ENCODE measurements around the gene CDK16. TPM values are rescaled to one million over a fixed set of nuclear protein-coding genes. Genes with fewer than 3 reads are reported as not detected.

CDK16 gene
- total and polyA plus RNA-seq, 2 of the 13 experiments (the other 11 are each of a cell fraction or from before 2014, with no cell fraction given), result 64.5 to 225 TPM

DNA sequence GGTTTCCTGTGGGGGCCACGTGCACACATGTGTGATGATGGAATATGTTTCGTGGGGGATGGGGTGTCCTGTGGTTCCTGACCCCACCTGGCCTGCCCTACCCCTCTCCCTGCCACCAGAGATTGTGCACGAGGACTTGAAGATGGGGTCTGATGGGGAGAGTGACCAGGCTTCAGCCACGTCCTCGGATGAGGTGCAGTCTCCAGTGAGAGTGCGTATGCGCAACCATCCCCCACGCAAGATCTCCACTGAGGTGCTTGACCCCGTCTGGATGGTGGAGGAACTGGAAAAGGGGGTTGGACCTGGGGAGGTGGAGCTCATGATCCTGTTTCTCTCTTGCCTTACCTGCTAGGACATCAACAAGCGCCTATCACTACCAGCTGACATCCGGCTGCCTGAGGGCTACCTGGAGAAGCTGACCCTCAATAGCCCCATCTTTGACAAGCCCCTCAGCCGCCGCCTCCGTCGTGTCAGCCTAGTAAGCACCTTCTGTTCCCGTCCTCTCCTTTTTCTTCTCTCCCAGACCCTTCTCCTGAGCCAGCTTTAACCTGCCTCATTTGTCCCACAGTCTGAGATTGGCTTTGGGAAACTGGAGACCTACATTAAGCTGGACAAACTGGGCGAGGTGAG lies 5.9 kb downstream of the CDK16 start:
- FAIRE-seq (no peak), ATAC-seq (no peak), DNase-seq (ENCODE audit: low spot score) (no peak)
- POLR2A ChIA-PET, result no interaction called here
- H3K9ac ChIP-seq (ENCODE audit: insufficient read depth, low read depth, low read length), result no peak overlapping the region
- CTCF ChIA-PET (ENCODE audit: low intra/inter-chr PET ratio, low total read pairs), result no interaction called here
- H3K9me3 ChIP-seq (ENCODE audit: low read length), result no peaks in the 10 kb centered on the region
- no peak overlapping the region for H2AFZ ChIP-seq (ENCODE audit: low read length)
- no peaks in the 10 kb centered on the region for H3K27me3 ChIP-seq (ENCODE audit: control insufficient read depth in 1 of 2, insufficient read depth in 2 of 2, low read length in 2 of 2)
- intact Hi-C loops (cut with micrococcal nuclease; ENCODE audit: unreplicated experiment) (no loop called here), in situ Hi-C loops (cut with HindIII; ENCODE audit: extremely low pct_ligation_motif_present, low pct_unique_long_range_greater_than_20kb) (no loop called here)
- H3K4me2 ChIP-seq (ENCODE audit: low read depth, low read length), result no peak overlapping the region
- no peak overlapping the region for H3K27ac ChIP-seq (ENCODE audit: extremely low read length, insufficient read depth, low read length)
- BruUV-seq (replicated peaks), result no TSS peak
- peaks cover 11 to 41% of the 10 kb centered on the region in 2 experiments; a peak in 4 of 5 replicates for H3K36me3 ChIP-seq (replicated peaks in 1 of 2; ENCODE audit: control insufficient read depth in 1 of 2, insufficient read depth in 2 of 2, low read length in 2 of 2)
- peaks cover 21% of the 10 kb centered on the region for H4K20me1 ChIP-seq (ENCODE audit: insufficient read depth, low read length)
- peaks cover 29% of the 10 kb centered on the region for H3K79me2 ChIP-seq (ENCODE audit: insufficient read depth, low read length)
- 99% methylated on average over 7 of the region's 17 CpGs for WGBS (ENCODE audit: low lambda C conversion rate)
- peaks cover 20% of the 10 kb centered on the region for H3K4me1 ChIP-seq (ENCODE audit: insufficient read depth, low read length)
- no peak overlapping the region for H3K4me3 ChIP-seq (replicated peaks in 1 of 3; ENCODE audit: insufficient read depth in 1 of 3, low read depth in 2 of 3, low read length in 3 of 3)
- TF ChIP-seq RBM22 (optimal IDR thresholded peaks at IDR 0.05; ENCODE audit: low read length), result no peak
- TF ChIP-seq TIGD3 (CRISPR knock-in tag; IDR thresholded peaks at IDR 0.05; ENCODE audit: borderline replicate concordance), result no peak
- TF ChIP-seq ONECUT2 (CRISPR knock-in tag; IDR thresholded peaks at IDR 0.05), result no peak
- no peak for TF ChIP-seq ZSCAN30 (CRISPR knock-in tag; IDR thresholded peaks at IDR 0.05)
- TF ChIP-seq POLR2AphosphoS2 (IDR thresholded peaks at IDR 0.05; ENCODE audit: low read depth, low read length), result no peak
- no peak for TF ChIP-seq ZNF792 (CRISPR knock-in tag; IDR thresholded peaks at IDR 0.05)
- no peak for TF ChIP-seq HNRNPK (IDR thresholded peaks at IDR 0.05; ENCODE audit: low read depth, low read length, poor library complexity, severe bottlenecking)
- TF ChIP-seq MAFK (conservative IDR thresholded peaks at IDR 0.05 in 1 of 2, IDR thresholded peaks at IDR 0.05 in 1 of 2; ENCODE audit: low read length in 2 of 2), result no peak
- TF ChIP-seq STAT6 (CRISPR knock-in tag; IDR thresholded peaks at IDR 0.05; ENCODE audit: borderline replicate concordance), result no peak
- TF ChIP-seq ZNF34 (CRISPR knock-in tag; IDR thresholded peaks at IDR 0.05; ENCODE audit: borderline replicate concordance), result no peak
- TF ChIP-seq TFE3 (CRISPR knock-in tag; IDR thresholded peaks at IDR 0.05), result no peak
- no peak for TF ChIP-seq KLF12 (CRISPR knock-in tag; IDR thresholded peaks at IDR 0.05; ENCODE audit: borderline replicate concordance)

All from HepG2 (cell line).